T-helper 9 cell (primary cell): ENCODE measurements around the gene MRPL36.
A peak's percentile ranks its signal among the peaks of the same experiment; 100 is the strongest.
"Not testable (repeated sequence)": the region's sequence is repeated elsewhere in the genome, so short reads cannot be mapped to it uniquely, and the experiment has no call there.

Experiments used
- DNase-seq: peaks from one replicate; pipeline ENCODE4 v3.0.0-alpha.2; 2020
- total RNA-seq, 2 donors: gene quantifications; one replicate each; lab custom pipeline; 2026; lab: John Stamatoyannopoulos, UW

Gene MRPL36
- 5.8 to 17.5 reads per million in 2 donors for total RNA-seq

DNA sequence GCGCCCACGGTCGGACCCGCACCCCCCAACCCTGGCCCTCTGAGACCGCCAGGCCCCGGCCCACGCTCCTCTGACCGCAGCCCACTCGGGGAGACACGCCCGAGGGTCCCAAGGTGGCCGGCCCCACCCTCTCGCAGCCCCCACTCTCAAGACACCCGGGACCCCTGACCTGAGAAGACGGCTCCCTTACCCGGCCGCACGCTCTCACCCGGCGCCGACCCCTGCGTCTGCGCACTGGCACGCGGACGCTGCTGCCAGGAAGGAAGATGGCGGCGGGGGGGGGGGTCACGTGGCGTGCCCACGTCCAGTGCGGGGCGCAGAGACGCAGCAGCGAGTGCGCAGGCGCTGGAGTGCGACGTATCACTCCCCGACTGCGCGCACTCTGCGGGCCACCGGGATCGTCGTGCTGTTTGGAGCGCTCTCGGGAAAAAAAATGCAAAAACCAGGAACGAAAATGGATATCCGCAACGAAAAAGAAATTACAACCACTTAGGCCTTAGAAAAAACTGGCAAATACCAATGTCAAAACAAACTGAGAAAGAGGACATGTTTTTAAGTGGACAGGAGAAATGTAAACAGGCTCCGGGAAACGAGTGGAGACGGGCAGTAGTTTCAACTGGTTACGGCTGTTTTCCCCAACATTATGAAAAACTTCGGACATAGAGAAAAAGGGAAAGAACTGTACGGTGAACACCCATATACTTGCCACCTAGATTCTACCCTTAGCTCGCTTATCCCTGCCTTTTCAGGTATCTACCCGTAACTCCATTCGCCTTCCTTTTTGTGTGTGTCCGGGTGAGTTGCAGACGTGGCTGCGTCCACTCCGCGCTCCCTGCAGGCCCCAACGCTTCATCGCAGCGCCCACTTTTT is at the start of gene MRPL36:
TSS of gene MRPL36 (minus strand) at position 236 of the 870 bp plus-strand sequence. CDS start 902 bp downstream, outside the sequence.
- peak; percentile 90 for DNase-seq

DNA sequence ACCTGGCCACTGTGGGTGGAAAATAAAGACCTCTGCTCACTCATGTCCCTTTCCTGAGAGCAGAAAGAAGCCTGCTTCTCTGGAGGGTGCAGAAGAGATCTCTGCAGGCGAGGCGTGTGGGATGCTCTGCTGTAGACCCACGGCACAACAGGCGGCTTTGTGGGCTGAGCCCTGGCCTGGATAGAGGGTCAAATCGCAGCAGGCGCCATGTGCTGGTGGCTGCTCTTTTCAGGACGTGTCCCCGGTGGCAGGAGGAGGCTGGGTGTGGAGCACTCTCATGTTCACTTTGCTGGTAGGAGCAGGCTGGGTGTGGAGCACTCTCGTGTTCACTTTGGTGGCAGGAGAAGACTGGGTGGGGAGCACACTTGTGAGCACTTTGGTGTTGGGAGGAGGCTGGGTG is 48.0 kb upstream of the MRPL36 start:
- no peak for DNase-seq

DNA sequence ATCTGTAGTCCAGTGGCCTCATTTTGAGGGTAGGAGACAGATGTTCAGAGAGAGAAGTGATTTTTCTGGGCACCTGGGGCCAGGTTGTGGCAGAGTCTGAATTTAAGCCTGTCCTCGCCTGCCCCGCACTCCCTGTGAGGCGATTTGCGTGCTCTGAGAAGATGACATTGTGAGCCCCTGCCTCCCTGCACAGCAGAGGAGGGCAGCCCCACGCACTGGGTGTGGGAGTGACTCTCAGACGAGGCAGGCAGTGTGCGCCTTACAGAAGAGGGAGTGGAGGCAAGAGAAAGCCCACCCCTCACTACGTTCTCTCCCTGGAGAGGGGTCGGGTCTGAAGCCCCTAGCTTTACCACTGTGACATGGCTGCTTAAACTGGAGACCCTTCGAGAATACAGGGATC is 47.4 kb upstream of the MRPL36 start:
- DNase-seq: no peak

DNA sequence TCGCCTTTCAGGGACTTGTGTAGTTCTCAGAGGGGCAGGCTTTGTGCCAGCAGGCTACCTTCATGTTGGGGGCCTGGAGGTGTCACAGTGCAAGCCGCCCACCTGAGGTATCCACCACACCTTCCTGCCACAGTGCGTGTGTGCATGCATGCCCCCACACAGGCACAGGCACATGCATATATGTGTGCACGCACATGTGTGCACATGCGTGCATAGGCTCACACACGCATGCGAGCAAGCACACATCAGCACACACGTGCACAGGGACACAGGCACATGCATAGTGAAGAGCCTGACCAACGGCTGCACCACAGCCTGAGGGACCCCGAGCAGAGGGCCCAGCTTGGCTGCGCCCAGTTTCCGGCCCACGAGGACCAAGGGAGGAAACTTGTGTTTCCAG is 46.9 kb upstream of the MRPL36 start:
- no peak for DNase-seq

DNA sequence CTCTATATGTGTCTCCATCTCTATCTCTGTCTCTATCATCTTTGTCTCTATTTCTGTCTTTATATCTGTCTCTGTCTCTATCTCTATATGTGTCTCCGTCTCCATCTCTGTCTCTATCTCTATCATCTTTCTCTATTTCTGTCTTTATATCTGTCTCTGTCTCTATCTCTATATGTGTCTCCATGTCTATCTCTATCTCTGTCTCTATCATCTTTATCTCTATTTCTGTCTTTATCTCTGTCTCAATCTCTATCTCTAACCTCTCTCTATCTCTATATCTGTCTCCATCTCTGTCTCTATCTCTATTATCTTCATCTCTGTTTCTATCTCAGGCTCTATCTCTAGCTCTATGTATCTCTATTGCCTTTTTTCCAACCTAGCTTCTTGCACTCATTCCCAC is 46.1 kb upstream of the MRPL36 start:
- DNase-seq: no peak

DNA sequence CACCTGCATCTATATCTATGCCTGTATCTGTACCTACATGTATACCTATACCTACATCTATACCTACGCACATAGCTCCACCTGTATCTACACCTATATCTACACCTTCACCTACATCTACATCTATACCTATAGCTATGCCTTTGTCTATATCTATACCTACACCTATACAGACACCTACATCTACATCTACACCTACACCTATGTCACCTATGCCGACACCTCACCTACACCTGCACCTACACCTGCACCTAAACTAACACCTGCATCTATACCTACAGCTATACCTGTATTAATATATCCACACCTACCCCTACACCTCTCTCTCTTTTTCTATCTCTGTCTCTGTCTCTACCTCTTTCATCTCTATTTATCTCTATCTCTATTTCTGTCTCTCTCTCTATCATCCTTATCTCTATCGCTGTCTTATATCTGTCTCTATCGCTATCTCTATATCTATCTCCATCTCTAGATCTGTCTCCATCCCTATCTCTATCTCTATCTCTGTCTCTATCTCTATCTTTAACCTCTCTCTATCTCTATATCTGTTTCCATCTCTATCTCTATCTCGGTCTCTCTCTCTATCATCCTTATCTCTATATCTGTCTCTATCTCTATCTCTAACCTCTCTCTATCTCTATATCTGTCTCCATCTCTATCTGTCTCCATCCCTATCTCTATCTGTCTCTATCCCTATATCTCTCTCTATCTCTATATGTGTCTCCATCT is 45.2 kb upstream of the MRPL36 start:
- no peak for DNase-seq

DNA sequence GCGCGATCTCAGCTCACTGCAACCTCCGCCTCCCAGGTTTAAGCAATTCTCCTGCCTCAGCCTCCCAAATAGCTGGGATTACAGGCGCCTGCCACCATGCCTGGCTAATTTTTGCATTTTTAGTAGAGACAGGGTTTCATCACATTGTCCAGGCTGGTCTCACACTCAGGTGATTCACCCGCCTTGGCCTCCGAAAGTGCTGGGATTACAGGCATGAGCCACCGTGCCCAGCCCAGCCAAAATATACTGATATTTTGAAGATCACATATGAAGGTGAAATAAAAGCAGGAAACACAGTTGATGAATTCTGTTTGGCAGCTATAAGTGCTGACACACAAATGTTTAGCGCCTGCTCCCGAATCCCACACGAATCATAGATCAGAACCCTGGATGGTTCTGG is 44.1 kb upstream of the MRPL36 start:
- DNase-seq: not testable (repeated sequence)

DNA sequence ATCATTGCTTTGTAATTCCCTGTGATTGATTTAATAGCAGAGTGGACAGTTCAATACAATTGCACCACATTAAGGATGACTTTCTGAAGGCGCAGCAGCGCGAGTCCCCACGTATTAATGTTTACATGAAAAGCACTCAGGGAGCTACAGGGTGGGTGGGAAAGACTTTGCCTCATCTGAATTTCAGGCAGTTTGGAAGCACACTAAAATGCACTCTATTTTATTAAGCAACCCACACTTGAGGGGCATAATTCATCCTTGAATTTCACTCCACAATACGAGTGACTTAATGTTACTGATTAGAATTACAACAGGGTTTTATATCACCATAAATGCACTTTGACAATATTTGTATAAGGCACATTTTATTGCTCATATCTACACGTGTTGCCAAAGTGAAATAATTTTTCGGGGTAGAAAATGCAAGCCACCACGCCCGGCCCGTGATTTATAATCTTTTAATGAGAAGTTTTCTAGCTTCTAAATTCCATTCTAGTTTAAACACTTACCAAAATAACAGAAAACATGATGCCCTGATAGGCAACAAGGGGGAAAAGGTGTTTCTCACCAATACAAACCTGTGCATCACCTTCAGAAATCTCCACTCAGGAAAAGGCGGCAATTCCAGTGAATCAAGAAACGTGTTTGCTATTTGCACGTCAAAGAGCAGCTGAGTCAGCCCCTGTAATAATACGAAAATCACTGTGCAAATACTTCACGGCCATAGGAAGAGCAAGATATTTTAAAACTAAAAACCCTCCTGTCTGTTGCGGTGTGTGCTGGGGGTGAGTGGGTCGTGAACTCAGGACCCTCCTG is 42.6 kb upstream of the MRPL36 start:
- no peak for DNase-seq

DNA sequence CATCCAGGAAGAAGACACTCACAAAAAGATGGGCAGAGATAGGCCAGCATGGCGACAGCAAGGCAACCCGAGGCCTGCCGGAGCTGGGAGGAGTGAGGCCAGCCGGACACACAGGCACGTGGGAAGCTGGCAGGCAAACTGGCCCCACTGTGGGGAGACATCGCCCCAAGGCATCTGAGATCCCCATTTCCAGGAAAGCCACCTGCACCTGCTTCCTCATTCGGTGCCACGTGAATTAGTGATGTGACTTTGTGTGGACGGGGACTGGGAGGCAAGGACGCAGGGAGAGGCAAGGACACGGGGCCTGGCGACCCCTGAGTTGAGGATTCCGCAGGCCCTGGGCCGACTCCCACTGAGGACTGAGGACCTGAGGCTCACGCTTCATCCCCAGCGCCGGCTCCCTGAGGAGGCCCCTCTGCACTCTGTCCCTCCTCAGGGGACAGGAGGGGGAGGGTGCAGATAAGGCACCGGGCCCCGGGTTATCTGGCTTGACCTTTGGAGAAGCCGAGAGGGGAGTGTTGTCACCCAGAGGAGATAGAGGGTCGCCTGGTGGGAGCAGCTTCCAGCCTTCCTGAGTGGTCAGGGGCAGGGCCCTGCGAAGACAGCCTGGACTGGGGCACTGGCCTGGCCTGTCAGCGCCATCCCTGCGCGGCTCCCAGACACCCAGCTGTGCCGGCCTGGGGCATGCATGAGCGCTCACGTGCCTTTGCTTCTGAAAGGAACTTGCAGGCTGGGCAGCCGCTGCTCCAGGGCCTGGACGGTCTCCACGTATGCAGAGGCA is 41.3 kb upstream of the MRPL36 start:
- no peak for DNase-seq

DNA sequence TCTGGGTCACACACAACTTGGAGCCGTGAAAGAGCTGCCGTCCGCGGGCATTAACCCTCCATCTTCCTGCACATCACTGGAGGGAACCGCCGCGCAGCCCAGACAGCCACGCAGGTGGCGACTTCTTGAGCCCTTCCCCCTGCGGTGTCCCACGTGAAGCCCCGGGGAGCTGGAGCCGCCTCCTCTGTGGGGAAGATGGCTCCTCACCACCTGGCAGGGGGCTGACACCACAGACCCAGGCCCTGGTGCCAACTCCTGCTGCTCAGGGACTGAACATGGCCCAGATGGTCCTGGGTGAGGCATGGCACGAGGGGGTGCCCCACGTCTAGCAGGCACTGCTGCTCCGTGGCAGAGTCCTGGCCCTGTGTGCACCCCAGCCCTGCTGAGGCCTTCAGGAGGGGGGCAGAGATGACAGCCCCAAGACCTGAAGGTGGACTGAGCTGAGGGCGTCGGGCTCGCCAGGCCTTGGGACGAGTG is 40.5 kb upstream of the MRPL36 start:
- DNase-seq: no peak

DNA sequence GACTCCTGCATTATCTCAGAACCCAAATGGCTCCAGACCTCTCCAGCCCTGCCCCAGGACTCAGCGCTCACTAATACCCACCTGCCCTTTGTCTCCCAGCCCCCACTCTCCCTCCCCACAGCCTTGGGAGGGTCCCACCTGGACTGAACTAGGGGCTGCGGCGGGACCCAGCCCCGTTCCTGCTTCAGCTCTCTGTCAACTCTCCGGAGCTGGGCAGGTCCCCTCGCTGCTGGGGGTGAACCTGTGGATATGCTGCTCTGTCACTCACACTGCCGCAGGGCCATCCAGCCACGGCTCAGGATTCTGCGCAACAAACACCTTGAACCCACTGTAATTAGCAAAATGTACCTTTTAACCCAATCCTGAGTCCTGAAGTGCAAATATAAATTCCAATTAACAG is 38.4 kb upstream of the MRPL36 start:
- no peak for DNase-seq

DNA sequence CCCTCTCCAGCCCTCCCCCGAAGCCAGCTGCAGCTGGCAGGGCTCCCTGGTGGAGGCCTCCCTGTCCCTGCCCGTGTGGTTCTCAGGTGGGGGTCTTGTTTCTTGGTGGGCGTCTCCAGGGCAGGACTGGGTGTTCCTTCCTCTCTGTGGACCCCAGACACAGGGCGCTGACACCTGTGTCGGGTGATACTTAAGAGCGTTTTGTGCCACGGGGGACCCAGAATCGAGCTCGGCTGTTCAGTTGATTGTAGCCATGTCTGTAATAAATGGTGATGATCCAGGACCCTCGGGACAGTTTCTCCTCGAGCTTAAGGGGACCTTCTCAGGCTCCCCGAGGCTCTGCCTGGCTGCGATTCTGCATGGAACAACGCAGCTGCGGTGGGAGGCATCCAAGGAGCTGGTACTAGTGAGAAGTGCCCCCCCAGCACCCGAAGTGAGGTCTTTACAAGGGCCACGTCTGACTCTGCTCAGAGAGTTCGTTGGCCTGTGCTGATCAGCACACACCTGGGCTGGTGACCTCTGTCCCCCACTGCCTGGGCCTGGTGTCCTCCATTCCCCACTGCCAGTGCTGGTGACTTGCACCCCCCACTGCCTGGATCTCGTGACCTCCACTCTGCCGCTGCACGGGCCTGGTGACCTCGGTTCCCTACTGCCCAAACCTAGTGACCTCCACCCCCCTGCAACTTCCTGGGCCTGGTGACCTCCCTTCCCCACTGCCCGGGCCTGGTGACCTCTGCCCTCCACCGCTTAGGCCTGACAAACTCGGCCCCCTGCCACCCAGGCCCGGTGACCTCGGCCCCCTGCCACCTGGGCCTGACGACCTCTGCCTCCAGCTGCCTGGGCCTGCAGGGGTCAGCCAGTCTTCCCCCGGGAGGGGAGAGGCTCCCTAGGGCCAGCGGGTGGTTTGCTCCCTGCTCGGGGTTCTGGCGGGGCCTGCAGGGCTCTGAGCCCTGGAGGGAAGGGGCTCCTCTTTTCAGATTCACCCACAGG is 37.5 kb upstream of the MRPL36 start:
- no peak for DNase-seq

DNA sequence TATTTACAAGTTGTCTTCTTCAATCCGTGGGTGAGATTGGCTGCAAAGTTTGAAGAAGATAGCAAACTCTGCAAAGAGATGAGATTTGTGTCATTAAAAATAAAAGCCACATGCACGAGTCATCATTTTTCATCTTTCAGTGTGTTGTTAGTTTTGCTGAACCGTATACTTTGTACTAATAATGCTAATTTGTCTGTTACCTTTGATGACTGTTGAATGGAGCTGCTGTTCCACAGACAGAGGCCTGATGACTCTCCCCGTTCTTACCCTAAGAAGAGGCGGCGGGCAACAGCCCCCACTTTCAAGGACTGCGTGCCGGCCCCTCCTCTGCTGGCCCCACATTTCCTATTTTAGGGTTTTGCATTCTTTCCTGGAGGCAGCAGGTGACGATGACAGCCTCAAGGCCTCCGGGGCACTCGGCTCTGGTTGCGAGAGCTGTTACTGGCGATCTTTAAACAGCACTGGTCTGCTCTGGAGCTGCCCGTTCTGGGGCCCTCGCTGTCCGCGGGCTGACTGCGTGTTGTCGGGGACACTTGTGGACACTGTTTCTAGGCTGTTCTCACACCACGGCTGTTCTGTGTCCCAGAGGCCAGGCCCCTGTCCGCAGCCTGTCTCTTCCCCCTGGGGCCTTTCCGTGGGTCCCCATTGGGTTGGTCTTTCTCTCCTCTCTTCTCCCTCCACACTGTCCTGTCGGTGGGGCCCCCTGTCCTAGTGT is 36.7 kb upstream of the MRPL36 start:
- no peak for DNase-seq

DNA sequence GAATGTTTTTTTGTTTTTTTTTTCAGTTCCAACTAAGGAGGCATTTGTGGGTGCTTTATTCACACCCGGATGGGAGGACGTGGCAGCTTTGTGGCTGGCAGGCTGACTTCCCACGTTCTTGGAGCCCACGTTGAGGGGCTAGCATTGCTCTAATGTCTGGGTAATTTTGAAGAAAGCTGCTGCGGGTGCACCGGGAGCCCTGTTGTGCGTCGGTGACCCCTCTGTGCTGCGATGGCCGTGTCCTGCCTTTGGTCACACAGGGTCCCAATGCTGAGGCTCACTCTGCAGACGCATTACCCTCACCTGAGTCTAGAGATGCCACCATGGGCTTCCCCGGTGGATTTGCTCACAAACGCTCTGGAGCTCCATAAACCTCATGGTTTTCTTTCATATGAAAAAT is 35.8 kb upstream of the MRPL36 start:
- no peak for DNase-seq

DNA sequence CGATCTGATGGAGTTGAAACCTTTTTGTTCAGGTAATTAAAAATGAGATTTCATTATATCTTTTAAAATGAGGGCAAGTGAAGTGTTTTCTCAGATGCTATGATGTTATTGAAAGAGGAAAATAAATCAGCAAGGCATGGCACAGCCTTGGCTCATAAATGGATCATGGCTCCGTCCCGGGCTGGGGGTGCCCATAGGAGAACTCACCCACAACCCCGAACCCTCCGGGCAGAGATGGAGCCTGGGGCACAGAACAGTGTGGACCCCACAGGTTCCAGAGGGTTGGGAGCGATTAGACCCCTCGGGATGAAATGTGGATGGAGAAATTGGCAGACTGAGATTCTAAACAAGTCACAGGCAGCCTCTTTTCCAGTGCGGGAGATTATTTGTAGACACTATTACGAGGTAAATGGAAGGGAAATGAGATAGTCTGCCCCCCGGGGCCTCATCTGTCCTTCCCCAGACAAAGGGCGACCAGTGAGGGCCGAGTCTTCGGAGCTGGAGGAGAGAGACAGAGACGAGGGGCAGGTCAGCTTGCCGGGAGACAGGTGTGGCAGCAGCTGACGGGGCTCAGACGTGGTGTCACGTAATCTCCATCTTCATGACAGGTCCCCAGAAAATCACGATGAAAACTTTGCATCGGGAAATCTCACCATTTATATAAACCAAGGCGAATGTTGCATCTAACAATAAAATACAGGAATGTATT is 35.2 kb upstream of the MRPL36 start:
- no peak for DNase-seq

DNA sequence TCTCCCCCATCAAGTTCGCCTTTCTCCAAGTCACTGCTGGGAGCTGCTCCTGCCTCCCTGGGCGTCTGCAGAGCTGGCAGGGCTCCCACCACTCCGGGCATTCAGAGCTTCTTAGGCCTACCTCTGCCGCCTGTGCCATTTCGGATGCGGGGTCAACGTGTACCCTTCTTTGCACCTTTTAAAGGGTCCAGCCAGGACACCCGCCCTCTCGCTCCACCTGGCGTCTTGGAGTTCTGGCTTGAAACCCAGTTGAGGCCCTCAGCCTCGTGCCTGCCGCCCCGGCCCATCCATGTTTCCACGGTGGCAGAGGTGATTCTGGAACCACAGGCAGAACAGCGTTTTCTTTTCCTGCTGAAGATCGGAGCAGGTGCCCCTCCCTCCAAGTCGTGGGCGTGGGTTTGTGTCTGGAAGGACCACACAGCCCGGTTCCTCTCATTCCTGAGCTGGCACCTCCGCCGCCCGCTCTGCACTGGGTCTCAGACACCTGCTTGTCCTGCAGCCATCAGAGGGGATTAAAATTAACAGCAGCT is 34.5 kb upstream of the MRPL36 start:
- no peak for DNase-seq

DNA sequence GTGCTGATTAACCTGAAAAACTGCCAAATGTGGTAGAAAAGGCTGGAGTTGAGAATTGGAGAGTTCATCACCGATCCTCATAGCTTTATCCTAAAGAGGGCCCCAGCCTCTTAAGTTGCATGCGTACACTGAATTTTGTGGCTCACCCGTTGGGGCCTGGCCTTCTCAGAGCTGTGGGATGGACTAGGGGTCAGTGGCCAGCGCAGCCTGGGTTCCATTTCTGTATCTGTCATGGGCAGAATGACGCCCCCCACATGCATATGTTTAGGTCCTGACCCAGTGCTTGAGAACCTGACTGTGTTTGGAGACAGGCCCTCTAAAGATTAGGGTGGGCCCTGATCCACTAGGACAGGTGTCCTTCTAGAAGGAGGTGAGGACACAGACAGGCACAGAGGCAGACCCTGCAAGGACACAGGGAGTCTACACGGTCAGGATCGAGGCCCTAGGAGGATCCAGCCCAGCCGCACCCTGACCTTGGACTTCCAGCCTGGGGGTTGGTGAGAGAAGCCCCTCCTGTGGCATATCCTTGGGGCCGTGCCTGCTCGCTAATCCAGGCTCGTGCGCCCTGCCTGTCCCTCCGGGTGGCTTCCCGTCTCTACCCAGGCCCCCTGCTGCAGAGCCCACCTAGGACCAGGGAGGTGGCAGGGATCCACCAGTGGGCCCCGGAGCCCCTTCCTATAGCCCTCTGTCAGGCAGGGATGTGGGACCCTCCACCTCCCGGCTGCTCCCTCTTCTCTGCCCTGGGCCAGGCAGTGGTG is 33.8 kb upstream of the MRPL36 start:
- no peak for DNase-seq

DNA sequence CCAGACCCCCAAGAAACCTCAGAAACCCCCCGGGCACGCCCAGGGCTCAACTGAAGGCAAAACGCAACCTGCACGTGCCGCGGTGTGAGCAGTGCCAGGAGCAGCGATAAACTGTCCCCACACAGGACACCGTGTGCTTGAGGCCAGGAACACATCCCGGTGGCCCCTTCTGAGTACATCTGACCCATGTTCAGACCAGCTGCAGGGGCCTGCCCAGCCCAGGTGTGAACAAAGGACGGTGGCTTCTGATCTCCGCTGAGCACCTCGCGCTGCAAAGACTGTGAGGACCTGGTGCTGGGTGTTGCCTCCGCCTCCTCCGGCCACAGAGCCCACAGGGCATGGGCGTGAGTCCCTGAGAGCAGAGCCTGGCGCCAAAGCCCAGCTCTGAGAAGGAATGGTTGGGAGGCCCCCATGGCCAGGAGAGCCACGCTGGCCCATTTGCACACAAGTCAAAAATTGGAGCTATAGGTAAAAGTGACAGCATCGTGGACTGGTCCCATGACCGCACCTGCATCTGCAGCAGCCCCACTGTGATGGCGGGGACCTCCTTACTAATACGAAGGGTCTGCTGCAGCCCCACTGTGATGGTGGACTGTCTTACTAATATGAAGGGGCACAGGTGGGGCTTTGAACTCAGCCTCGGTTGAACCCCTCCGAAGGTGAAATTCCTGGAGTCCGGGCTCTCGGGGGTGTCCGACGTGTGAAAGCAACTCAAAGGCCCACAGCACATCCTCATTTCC is 33.0 kb upstream of the MRPL36 start:
- DNase-seq: no peak
